GM18526 (cell line): ENCODE data around the gene ITGA3.

Experiments
- POLR2A ChIP-seq: IDR thresholded peaks from 3 replicates; pipeline ENCODE4 v1.6.1; 2011; ENCODE audit not compliant: insufficient read length; ENCODE audit errors: extremely low read depth

The ITGA3 gene

GRCh38 chr17:50055426-50056216 lies at the start of gene ITGA3:
ITGA3 (plus strand) TSS chr17:50056110; CDS start chr17:50056440, 330 bp downstream.
- TF ChIP-seq POLR2A, result no peak

GRCh38 chr17:50009282-50009681 lies 46.6 kb upstream of the ITGA3 start:
- TF ChIP-seq POLR2A, result no peak

- TF ChIP-seq POLR2A, result no peak
Observed at GRCh38 chr17:50013079-50013478, 42.8 kb upstream of the ITGA3 start.

- no peak for TF ChIP-seq POLR2A
Observed at GRCh38 chr17:50014471-50015088, 41.3 kb upstream of the ITGA3 start.

- TF ChIP-seq POLR2A, result no peak
Observed at GRCh38 chr17:50015146-50015545, 40.8 kb upstream of the ITGA3 start.

- TF ChIP-seq POLR2A, result no peak
Observed at GRCh38 chr17:50018909-50019308, 37.0 kb upstream of the ITGA3 start.

- no peak for TF ChIP-seq POLR2A
Observed at GRCh38 chr17:50020841-50021599, 34.9 kb upstream of the ITGA3 start.

- TF ChIP-seq POLR2A, result no peak
Observed at GRCh38 chr17:50021681-50022370, 34.1 kb upstream of the ITGA3 start.

GRCh38 chr17:50022463-50023130 lies 33.3 kb upstream of the ITGA3 start:
- no peak for TF ChIP-seq POLR2A

GRCh38 chr17:50023520-50023919 lies 32.4 kb upstream of the ITGA3 start:
- no peak for TF ChIP-seq POLR2A

- TF ChIP-seq POLR2A, result no peak
Observed at GRCh38 chr17:50024808-50025207, 31.1 kb upstream of the ITGA3 start.

GRCh38 chr17:50026046-50026675 lies 29.7 kb upstream of the ITGA3 start:
- TF ChIP-seq POLR2A, result no peak

GRCh38 chr17:50026837-50027171 lies 29.1 kb upstream of the ITGA3 start:
- no peak for TF ChIP-seq POLR2A

- TF ChIP-seq POLR2A, result no peak
Observed at GRCh38 chr17:50027172-50027880, 28.6 kb upstream of the ITGA3 start.
